B cell (primary cell): Measurements from ENCODE around the gene FTCD. TPM values are rescaled to one million over a fixed set of nuclear protein-coding genes. Genes with fewer than 3 reads are reported as not detected.

Experiments used
- ATAC-seq: fragments of 200-7000 bp; cut with Tn5 transposase; one replicate; pipeline ENCODE4 v1.10.0; 2021; ENCODE audit warnings: low read depth, mild to moderate bottlenecking, moderate number of reproducible peaks, moderate library complexity
- CTCF ChIA-PET: fragments of 350-600 bp; sonication (Branson Sonifier 250); formaldehyde crosslinking; loops from one replicate; lab custom pipeline; 2021; ENCODE audit warnings: antibody characterized with exemption, inconsistent platforms; lab: Charles Lee
- POLR2A ChIA-PET: fragments of 350-600 bp; sonication (Branson Sonifier 250); formaldehyde crosslinking; loops from one replicate; lab custom pipeline; 2021; ENCODE audit warnings: antibody characterized with exemption; lab: Charles Lee
- DNase-seq: peaks from one replicate; pipeline ENCODE4 v3.0.0; 2013
- H2AFZ ChIP-seq: 2 replicates; pipeline ENCODE4 v1.6.1; 2012; ENCODE audit warnings: mild to moderate bottlenecking, low read depth, low read length; ENCODE audit not compliant: insufficient read depth, poor library complexity, severe bottlenecking
- H3K27ac ChIP-seq, 2 donors: 1 replicate in 1 of 2; 2 replicates in 1 of 2; pipeline ENCODE4 v1.5.1; 2012 to 2013; ENCODE audit warnings: low read length in 2 of 2, mild to moderate bottlenecking in 2 of 2, moderate library complexity in 1 of 2
- H3K27me3 ChIP-seq, 4 experiments: fragments of 200-600 bp in 1 of 4; sonication (generic) in 1 of 4; replicated peaks in 1 of 4; 1 replicate in 2 of 4; 2 replicates in 2 of 4; pipeline versions ENCODE4 v1.6.1 to v1.7.0; 2013 to 2016; ENCODE audit warnings: low read length in 3 of 4, mild to moderate bottlenecking in 2 of 4, mixed read lengths in 1 of 4, moderate library complexity in 1 of 4; ENCODE audit not compliant: insufficient read depth in 4 of 4, control insufficient read depth in 3 of 4; ENCODE audit errors: control extremely low read depth in 1 of 4
- H3K36me3 ChIP-seq, 2 experiments: replicated peaks in 1 of 2; 1 replicate in 1 of 2; 2 replicates in 1 of 2; pipeline versions ENCODE4 v1.6.1 to v1.7.1; 2013; ENCODE audit warnings: low read length in 1 of 2; ENCODE audit not compliant: insufficient read depth in 2 of 2, control insufficient read depth in 1 of 2; ENCODE audit errors: control extremely low read depth in 1 of 2, extremely low read depth in 1 of 2
- H3K4me1 ChIP-seq, 2 donors: fragments of 200-600 bp in 1 of 2; sonication (generic) in 1 of 2; 1 replicate in 1 of 2; 2 replicates in 1 of 2; pipeline versions ENCODE4 v1.5.1 to v1.6.1; 2013 to 2017; ENCODE audit warnings: low read length in 2 of 2; ENCODE audit not compliant: control insufficient read depth in 2 of 2, insufficient read depth in 2 of 2
- H3K4me2 ChIP-seq: replicated peaks from 2 replicates; pipeline ENCODE3; 2012; ENCODE audit warnings: mild to moderate bottlenecking, low read depth, low read length; ENCODE audit not compliant: poor library complexity, severe bottlenecking
- H3K4me3 ChIP-seq, 5 experiments: fragments of 200-600 bp in 1 of 5; sonication (generic) in 1 of 5; 1 replicate in 3 of 5; 2 replicates in 2 of 5; pipeline versions ENCODE4 v1.5.1 to v1.7.0; 2011 to 2016; ENCODE audit warnings: low read length in 4 of 5, mild to moderate bottlenecking in 4 of 5, low read depth in 2 of 5, control low read depth in 1 of 5, moderate library complexity in 1 of 5; ENCODE audit not compliant: insufficient read depth in 1 of 5; ENCODE audit errors: control extremely low read depth in 1 of 5, extremely low read depth in 1 of 5
- H3K79me2 ChIP-seq: fragments of 200-600 bp; sonication (generic); one replicate; pipeline ENCODE4 v1.6.0; 2016; ENCODE audit warnings: low read length; ENCODE audit not compliant: control insufficient read depth, insufficient read depth
- H3K9ac ChIP-seq: fragments of 200-600 bp; sonication (generic); 2 replicates; pipeline ENCODE4 v1.6.1; 2017; ENCODE audit warnings: mild to moderate bottlenecking, low read length, moderate library complexity
- H3K9me3 ChIP-seq, 3 donors: one replicate each; pipeline versions ENCODE4 v1.6.1 to v1.7.1; 2013; ENCODE audit warnings: low read length in 2 of 3; ENCODE audit not compliant: control insufficient read depth in 2 of 3, insufficient read depth in 1 of 3; ENCODE audit errors: control extremely low read depth in 1 of 3
- H4K20me1 ChIP-seq: 2 replicates; pipeline ENCODE4 v1.6.0; 2012; ENCODE audit warnings: mild to moderate bottlenecking, low read length; ENCODE audit not compliant: insufficient read depth, control insufficient read depth, poor library complexity, severe bottlenecking
- H3K27ac Mint-ChIP-seq: one replicate; pipeline ENCODE4 v1.8.0; 2021; ENCODE audit warnings: mixed read lengths
- H3K27me3 Mint-ChIP-seq: one replicate; pipeline ENCODE4 v1.8.0; 2021; ENCODE audit warnings: mixed read lengths
- H3K4me1 Mint-ChIP-seq: one replicate; pipeline ENCODE4 v1.8.0; 2021; ENCODE audit warnings: mixed read lengths
- H3K4me3 Mint-ChIP-seq: one replicate; pipeline ENCODE4 v1.8.0; 2021; ENCODE audit warnings: mixed read lengths
- H3K9me3 Mint-ChIP-seq: one replicate; pipeline ENCODE4 v1.8.0; 2022; ENCODE audit warnings: mixed read lengths; ENCODE audit not compliant: insufficient read depth
- EZH2 ChIP-seq: IDR thresholded peaks from 2 replicates; pipeline ENCODE4 v1.6.1; 2012; ENCODE audit warnings: borderline replicate concordance, low read depth, mild to moderate bottlenecking, moderate library complexity, low read length; ENCODE audit not compliant: insufficient read depth, poor library complexity, severe bottlenecking
- WGBS: methylation state at CpG from one replicate; pipeline ENCODE4 v1.1.5; 2013; ENCODE audit warnings: missing lambda C conversion rate; ENCODE audit not compliant: insufficient coverage; 5-methylcytosine and 5-hydroxymethylcytosine counted together
- intact Hi-C: fragments of 100-400 bp; cut with micrococcal nuclease; formaldehyde crosslinking; loops from one replicate; pipeline ENCODE4 v1.10.0; 2022
- polyA plus RNA-seq: library from polyadenylated mRNA; depleted of rRNA; stranded (reverse); fragments of >200 nt; gene quantifications from 2 replicates; pipeline ENCODE4 v1.2.3, GENCODE V29; 2012
- total RNA-seq, 2 donors: library from RNA; stranded (reverse); fragments of 120-200 nt in 1 of 2; gene quantifications; 1 replicate in 1 of 2; 2 replicates in 1 of 2; pipeline versions ENCODE4 v1.2.3 to v1.2.4, GENCODE V29; 2013 to 2022
- TF ChIP-seq, protein P1 (sequence below): fragments of 200-600 bp; IDR thresholded peaks from one replicate; pipeline ENCODE4 v1.8.0; 2022; ENCODE audit warnings: antibody characterized with exemption, mild to moderate bottlenecking

Gene FTCD
- total and polyA plus RNA-seq, 2 donors (not counting 1 experiment from before 2014, with no cell fraction given), result 0.22 to 0.39 TPM

DNA sequence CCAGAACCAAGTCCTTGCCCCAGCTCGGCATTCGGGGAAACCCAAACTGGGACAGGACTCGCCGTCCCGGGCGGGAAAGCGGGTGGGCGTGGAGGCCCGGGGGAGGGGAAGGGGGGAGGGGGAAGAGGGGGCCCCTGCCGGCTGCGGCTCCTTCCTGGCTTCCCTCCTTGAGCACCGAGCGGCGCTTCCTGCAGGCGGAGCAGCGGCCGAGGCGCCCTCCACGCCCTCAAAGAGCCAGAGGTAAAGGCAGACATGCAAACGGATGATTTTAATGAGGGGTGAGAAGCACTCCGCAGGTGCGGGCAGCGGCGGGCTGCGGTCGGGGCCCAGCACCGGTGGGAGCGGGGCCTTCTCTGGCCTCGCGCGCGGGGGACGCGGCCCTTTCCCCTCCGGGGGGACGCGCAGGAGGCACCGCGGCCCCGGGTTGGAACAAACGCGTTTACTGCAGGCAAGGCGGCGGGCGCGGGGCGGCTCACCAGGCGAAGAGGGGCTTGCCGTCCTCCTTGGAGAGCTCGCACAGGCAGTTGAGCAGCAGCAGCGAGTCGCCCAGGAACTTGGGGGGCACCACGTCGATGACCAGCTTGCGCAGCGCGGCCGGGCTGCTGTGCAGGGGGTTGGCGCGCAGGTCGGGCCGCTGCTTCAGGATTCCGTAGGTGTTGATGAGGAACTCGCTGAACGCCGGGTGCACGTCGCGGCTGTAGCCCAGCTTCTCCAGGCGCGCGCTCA is 5.7 kb upstream of the FTCD start:
- H3K36me3 ChIP-seq, result no peaks in the 10 kb centered on the region
- no peak overlapping the region for H2AFZ ChIP-seq
- H3K9me3 ChIP-seq, result peaks cover 0 to 12% (median 0%) of the 10 kb centered on the region in 3 donors
- H3K79me2 ChIP-seq, result no peaks in the 10 kb centered on the region
- POLR2A ChIA-PET, result no interaction called here
- no peaks in the 10 kb centered on the region for H3K4me1 Mint-ChIP-seq
- H3K4me2 ChIP-seq, result peak overlapping the region; percentile 38
- intact Hi-C loops, result no loop called here
- DNase-seq (no peak), ATAC-seq (no peak)
- H4K20me1 ChIP-seq, result no peaks in the 10 kb centered on the region
- no peak overlapping the region for H3K4me3 ChIP-seq
- H3K27me3 ChIP-seq, result no peaks in the 10 kb centered on the region
- TF ChIP-seq, protein P1, sequence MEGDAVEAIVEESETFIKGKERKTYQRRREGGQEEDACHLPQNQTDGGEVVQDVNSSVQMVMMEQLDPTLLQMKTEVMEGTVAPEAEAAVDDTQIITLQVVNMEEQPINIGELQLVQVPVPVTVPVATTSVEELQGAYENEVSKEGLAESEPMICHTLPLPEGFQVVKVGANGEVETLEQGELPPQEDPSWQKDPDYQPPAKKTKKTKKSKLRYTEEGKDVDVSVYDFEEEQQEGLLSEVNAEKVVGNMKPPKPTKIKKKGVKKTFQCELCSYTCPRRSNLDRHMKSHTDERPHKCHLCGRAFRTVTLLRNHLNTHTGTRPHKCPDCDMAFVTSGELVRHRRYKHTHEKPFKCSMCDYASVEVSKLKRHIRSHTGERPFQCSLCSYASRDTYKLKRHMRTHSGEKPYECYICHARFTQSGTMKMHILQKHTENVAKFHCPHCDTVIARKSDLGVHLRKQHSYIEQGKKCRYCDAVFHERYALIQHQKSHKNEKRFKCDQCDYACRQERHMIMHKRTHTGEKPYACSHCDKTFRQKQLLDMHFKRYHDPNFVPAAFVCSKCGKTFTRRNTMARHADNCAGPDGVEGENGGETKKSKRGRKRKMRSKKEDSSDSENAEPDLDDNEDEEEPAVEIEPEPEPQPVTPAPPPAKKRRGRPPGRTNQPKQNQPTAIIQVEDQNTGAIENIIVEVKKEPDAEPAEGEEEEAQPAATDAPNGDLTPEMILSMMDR, result no peak
- no peak for TF ChIP-seq EZH2
- H3K27me3 Mint-ChIP-seq, result no peaks in the 10 kb centered on the region
- H3K4me1 ChIP-seq, result no peaks in the 10 kb centered on the region
- no peak overlapping the region for H3K27ac Mint-ChIP-seq
- no peak overlapping the region for H3K4me3 Mint-ChIP-seq
- CTCF ChIA-PET, result no interaction called here
- no peak overlapping the region for H3K27ac ChIP-seq
- no peak overlapping the region for H3K9ac ChIP-seq
- WGBS, result 87% methylated on average over 53 of the region's 72 CpGs
- no peaks in the 10 kb centered on the region for H3K9me3 Mint-ChIP-seq

DNA sequence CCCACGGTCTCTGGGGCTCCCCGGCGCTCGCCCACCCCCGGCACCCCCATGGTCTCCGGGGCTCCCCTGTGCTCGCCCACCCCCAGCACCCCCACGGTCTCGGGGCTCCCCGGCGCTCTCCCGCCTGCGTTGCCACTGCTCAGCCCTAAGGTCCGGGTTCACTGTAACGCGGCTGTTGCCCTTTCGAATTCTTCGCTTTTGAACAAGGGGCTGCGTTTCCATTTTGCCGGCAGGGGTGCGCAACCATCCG is 5.2 kb upstream of the FTCD start:
- no peaks in the 10 kb centered on the region for H3K27me3 ChIP-seq
- H3K4me2 ChIP-seq, result no peak overlapping the region
- no peak overlapping the region for H3K4me3 Mint-ChIP-seq
- no peak overlapping the region for H3K27ac Mint-ChIP-seq
- no peak overlapping the region for H3K27ac ChIP-seq
- no peak overlapping the region for H3K9ac ChIP-seq
- WGBS, result 98% methylated on average over 18 of the region's 22 CpGs
- no peaks in the 10 kb centered on the region for H3K4me1 ChIP-seq
- DNase-seq (no peak), ATAC-seq (no peak)
- H3K4me3 ChIP-seq, result no peak overlapping the region
- H3K9me3 Mint-ChIP-seq, result no peaks in the 10 kb centered on the region
- H2AFZ ChIP-seq, result no peak overlapping the region
- TF ChIP-seq, protein P1, result no peak
- no peak for TF ChIP-seq EZH2
- no peaks in the 10 kb centered on the region for H4K20me1 ChIP-seq
- H3K79me2 ChIP-seq, result no peaks in the 10 kb centered on the region
- H3K9me3 ChIP-seq, result peaks cover 0 to 12% (median 0%) of the 10 kb centered on the region in 3 donors
- ChIA-PET POLR2A (no interaction called here), CTCF (no interaction called here)
- H3K4me1 Mint-ChIP-seq, result no peaks in the 10 kb centered on the region
- no peaks in the 10 kb centered on the region for H3K36me3 ChIP-seq
- intact Hi-C loops, result no loop called here
- H3K27me3 Mint-ChIP-seq, result no peaks in the 10 kb centered on the region
